Esophagus muscularis mucosa (tissue), 3 donors: ENCODE results near the gene TK1.

ENCODE experiments used
- CTCF ChIP-seq, 3 experiments: fragments of 200-600 bp in 2 of 3; fragments of 450-650 bp in 1 of 3; sonication (generic) in 2 of 3; IDR thresholded peaks; one replicate each; pipeline ENCODE4 v1.5.1; 2017 to 2019; ENCODE audit warnings: antibody characterized with exemption in 3 of 3, mild to moderate bottlenecking in 2 of 3, moderate library complexity in 1 of 3
- EP300 ChIP-seq: sonication (generic); formaldehyde crosslinking; IDR thresholded peaks from one replicate; pipeline ENCODE4 v1.6.1; 2017; ENCODE audit warnings: antibody characterized with exemption

GRCh38 chr17:78141437-78142118 is 45.3 kb downstream of the TK1 start:
- TF ChIP-seq CTCF (IDR thresholded peaks at IDR 0.05) (no peak), EP300 (no peak)
